GM12874 (cell line): ENCODE measurements around the gene SLMAP.

Experiments
- CTCF ChIP-seq: IDR thresholded peaks from 2 replicates; pipeline ENCODE4 v1.5.1; 2011; ENCODE audit warnings: low read depth, mild to moderate bottlenecking, control low read depth, low read length, moderate library complexity; ENCODE audit not compliant: insufficient read depth

Gene SLMAP

GRCh38 chr3:57832486-57832885 is 76.4 kb downstream of the SLMAP start:
- TF ChIP-seq CTCF: no peak

- TF ChIP-seq CTCF: no peak
Observed at GRCh38 chr3:57832900-57833313, 76.8 kb downstream of the SLMAP start.

- no peak for TF ChIP-seq CTCF
Observed at GRCh38 chr3:57833763-57834162, 77.7 kb downstream of the SLMAP start.

GRCh38 chr3:57837686-57838085 is 81.6 kb downstream of the SLMAP start:
- no peak for TF ChIP-seq CTCF

- TF ChIP-seq CTCF: no peak
Observed at GRCh38 chr3:57838627-57839026, 82.5 kb downstream of the SLMAP start.

GRCh38 chr3:57840473-57840872 is 84.4 kb downstream of the SLMAP start:
- TF ChIP-seq CTCF: no peak

- TF ChIP-seq CTCF: no peak
Observed at GRCh38 chr3:57841818-57842217, 85.7 kb downstream of the SLMAP start.
